Upper lobe of right lung (tissue), 1 donor: ENCODE data around the gene KLK15. TPM values are rescaled to one million over a fixed set of nuclear protein-coding genes. Genes with fewer than 3 reads are reported as not detected.

Experiments used
- ATAC-seq: fragments of 200-7000 bp; cut with Tn5 transposase; one replicate; pipeline ENCODE4 v1.9.1; 2020; ENCODE audit warnings: mild to moderate bottlenecking, moderate library complexity
- DNase-seq: peaks from one replicate; pipeline ENCODE4 v3.0.0-alpha.2; 2020
- H3K27ac ChIP-seq: fragments of 200-600 bp; one replicate; pipeline ENCODE4 v1.8.0; 2022
- H3K27me3 ChIP-seq: fragments of 200-600 bp; one replicate; pipeline ENCODE4 v1.8.0; 2022; ENCODE audit warnings: mild to moderate bottlenecking
- H3K36me3 ChIP-seq: fragments of 200-600 bp; one replicate; pipeline ENCODE4 v1.8.0; 2022
- H3K4me1 ChIP-seq: fragments of 200-600 bp; one replicate; pipeline ENCODE4 v1.8.0; 2022
- H3K4me3 ChIP-seq: fragments of 200-600 bp; one replicate; pipeline ENCODE4 v1.8.0; 2022; ENCODE audit warnings: mild to moderate bottlenecking
- H3K9me3 ChIP-seq: fragments of 200-600 bp; one replicate; pipeline ENCODE4 v1.8.0; 2022
- intact Hi-C: fragments of 100-400 bp; cut with DNase I; formaldehyde crosslinking; loops from one replicate; pipeline ENCODE4 v1.11.0; 2022
- total RNA-seq: library from RNA; stranded (reverse); fragmentation: NEBNext Ultra II Directional; extraction: Animal tissue kit (Norgen Biotek cat#: 25700); gene quantifications from one replicate; pipeline ENCODE4 v1.2.1, GENCODE V29; 2021
- TF ChIP-seq, protein P1 (sequence below): fragments of 200-600 bp; IDR thresholded peaks from one replicate; pipeline ENCODE4 v1.8.0; 2022; ENCODE audit warnings: antibody characterized with exemption
- donor health status: DM: no; HTN: yes; CAD: no; lungs with severe emphysema.

The KLK15 gene
- total RNA-seq, 1 donor from 2014 or later, result not detected

DNA sequence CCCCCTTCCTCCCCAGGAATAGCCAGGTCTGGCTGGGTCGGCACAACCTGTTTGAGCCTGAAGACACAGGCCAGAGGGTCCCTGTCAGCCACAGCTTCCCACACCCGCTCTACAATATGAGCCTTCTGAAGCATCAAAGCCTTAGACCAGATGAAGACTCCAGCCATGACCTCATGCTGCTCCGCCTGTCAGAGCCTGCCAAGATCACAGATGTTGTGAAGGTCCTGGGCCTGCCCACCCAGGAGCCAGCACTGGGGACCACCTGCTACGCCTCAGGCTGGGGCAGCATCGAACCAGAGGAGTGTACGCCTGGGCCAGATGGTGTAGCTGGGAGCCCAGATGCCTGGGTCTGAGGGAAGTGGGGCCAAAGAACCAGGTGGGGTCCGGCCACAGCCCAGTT, 43.1 kb upstream of the KLK15 start:
- no peak overlapping the region for H3K4me3 ChIP-seq
- TF ChIP-seq, protein P1, sequence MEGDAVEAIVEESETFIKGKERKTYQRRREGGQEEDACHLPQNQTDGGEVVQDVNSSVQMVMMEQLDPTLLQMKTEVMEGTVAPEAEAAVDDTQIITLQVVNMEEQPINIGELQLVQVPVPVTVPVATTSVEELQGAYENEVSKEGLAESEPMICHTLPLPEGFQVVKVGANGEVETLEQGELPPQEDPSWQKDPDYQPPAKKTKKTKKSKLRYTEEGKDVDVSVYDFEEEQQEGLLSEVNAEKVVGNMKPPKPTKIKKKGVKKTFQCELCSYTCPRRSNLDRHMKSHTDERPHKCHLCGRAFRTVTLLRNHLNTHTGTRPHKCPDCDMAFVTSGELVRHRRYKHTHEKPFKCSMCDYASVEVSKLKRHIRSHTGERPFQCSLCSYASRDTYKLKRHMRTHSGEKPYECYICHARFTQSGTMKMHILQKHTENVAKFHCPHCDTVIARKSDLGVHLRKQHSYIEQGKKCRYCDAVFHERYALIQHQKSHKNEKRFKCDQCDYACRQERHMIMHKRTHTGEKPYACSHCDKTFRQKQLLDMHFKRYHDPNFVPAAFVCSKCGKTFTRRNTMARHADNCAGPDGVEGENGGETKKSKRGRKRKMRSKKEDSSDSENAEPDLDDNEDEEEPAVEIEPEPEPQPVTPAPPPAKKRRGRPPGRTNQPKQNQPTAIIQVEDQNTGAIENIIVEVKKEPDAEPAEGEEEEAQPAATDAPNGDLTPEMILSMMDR, result no peak
- H3K9me3 ChIP-seq, result no peaks in the 10 kb centered on the region
- intact Hi-C loops, result no loop called here
- no peak for DNase-seq
- H3K36me3 ChIP-seq, result no peaks in the 10 kb centered on the region
- H3K4me1 ChIP-seq, result no peaks in the 10 kb centered on the region
- H3K27ac ChIP-seq, result no peak overlapping the region
- ATAC-seq, result no peak
- H3K27me3 ChIP-seq, result peaks cover 68% of the 10 kb centered on the region

- no peak overlapping the region for H3K4me3 ChIP-seq
- ATAC-seq (no peak), DNase-seq (no peak)
- no peaks in the 10 kb centered on the region for H3K9me3 ChIP-seq
- H3K36me3 ChIP-seq, result no peaks in the 10 kb centered on the region
- no peak overlapping the region for H3K27ac ChIP-seq
- H3K27me3 ChIP-seq, result peaks cover 68% of the 10 kb centered on the region
- intact Hi-C loops, result no loop called here
- no peaks in the 10 kb centered on the region for H3K4me1 ChIP-seq
- TF ChIP-seq, protein P1, result no peak
These were observed 42.5 kb upstream of the KLK15 start for GRCh38 chr19:50875795-50876422.

DNA sequence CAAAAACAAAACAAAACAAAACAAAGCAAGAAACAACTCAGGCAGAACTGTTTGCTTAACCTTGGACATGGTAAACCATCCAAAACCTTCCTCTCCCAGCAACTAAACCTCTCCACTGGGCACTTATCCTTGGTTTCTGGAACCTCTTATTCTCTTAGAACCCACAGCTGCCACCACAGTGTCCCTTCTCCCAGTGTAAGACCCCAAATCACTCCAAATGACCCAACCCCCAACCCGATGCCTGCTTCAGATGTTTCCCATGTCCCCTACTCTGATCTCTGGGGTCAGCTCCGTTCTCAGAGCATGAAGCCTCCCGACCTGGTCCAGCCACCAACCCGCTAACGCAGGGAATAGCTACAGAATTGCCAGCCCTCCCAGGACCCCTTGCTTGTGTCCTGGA, 40.8 kb upstream of the KLK15 start:
- Histone ChIP-seq H3K27ac (no peak overlapping the region), H3K4me1 (no peaks in the 10 kb centered on the region), H3K36me3 (no peaks in the 10 kb centered on the region), H3K9me3 (no peaks in the 10 kb centered on the region), H3K27me3 (peaks cover 72% of the 10 kb centered on the region), H3K4me3 (no peak overlapping the region)
- no peak for ATAC-seq
- no peak for DNase-seq
- TF ChIP-seq, protein P1, result no peak
- intact Hi-C loops, result no loop called here

- TF ChIP-seq, protein P1, result no peak
These were observed 39.7 kb upstream of the KLK15 start, which contains the start of gene KLK2 for GRCh38 chr19:50873056-50873455. KLK2 (plus strand) TSS chr19:50873439; CDS start chr19:50873474, 35 bp downstream.

DNA sequence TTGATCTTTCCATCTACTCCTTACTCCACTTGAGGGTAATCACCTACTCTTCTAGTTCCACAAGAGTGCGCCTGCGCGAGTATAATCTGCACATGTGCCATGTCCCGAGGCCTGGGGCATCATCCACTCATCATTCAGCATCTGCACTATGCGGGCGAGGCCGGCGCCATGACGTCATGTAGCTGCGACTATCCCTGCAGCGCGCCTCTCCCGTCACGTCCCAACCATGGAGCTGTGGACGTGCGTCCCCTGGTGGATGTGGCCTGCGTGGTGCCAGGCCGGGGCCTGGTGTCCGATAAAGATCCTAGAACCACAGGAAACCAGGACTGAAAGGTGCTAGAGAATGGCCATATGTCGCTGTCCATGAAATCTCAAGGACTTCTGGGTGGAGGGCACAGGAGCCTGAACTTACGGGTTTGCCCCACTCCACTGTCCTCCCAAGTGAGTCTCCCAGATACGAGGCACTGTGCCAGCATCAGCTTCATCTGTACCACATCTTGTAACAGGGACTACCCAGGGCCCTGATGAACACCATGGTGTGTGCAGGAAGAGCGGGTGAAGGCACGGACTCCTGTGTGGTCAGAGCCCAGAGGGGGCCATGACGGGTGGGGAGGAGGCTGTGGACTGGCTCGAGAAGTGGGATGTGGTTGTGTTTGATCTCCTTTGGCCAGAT, 37.2 kb upstream of the KLK15 start:
- intact Hi-C loops, result no loop called here
- DNase-seq (no peak), ATAC-seq (peak; percentile 25)
- Histone ChIP-seq H3K27me3 (peaks cover 53% of the 10 kb centered on the region), H3K4me1 (no peaks in the 10 kb centered on the region), H3K27ac (no peak overlapping the region), H3K9me3 (no peaks in the 10 kb centered on the region), H3K36me3 (no peaks in the 10 kb centered on the region), H3K4me3 (no peak overlapping the region)
- TF ChIP-seq, protein P1, result no peak

More at GRCh38 chr19:50873056-50873455, 39.7 kb upstream of the KLK15 start, which contains the start of gene KLK2:
- H3K36me3 ChIP-seq, result no peaks in the 10 kb centered on the region
- no peak within 1 kb of the TSS for H3K4me3 ChIP-seq
- no peaks in the 10 kb centered on the region for H3K4me1 ChIP-seq
- ATAC-seq (no peak), DNase-seq (no peak)
- peaks cover 62% of the 10 kb centered on the region for H3K27me3 ChIP-seq
- intact Hi-C loops, result no loop called here
- H3K27ac ChIP-seq, result no peak within 1 kb of the TSS
- no peaks in the 10 kb centered on the region for H3K9me3 ChIP-seq
